ENCODE measurements around the gene NT5DC3.

- no peak for TF ChIP-seq CTCF (IDR thresholded peaks at IDR 0.05; ENCODE audit: low read depth, low read length, missing input control)
- no peak for TF ChIP-seq MAX (IDR thresholded peaks at IDR 0.05)
- no peak for TF ChIP-seq SP1 (IDR thresholded peaks at IDR 0.05)
- TF ChIP-seq JUND (IDR thresholded peaks at IDR 0.05) = no peak
- no peak for TF ChIP-seq YY1 (IDR thresholded peaks at IDR 0.05)
- no peak for TF ChIP-seq TAF1 (conservative IDR thresholded peaks at IDR 0.05)
- TF ChIP-seq RAD21 (IDR thresholded peaks at IDR 0.05) = no peak
- TF ChIP-seq FOXA1 (IDR thresholded peaks at IDR 0.05) = no peak
- no peak for TF ChIP-seq GABPA (IDR thresholded peaks at IDR 0.05 in 1 of 2, conservative IDR thresholded peaks at IDR 0.05 in 1 of 2)
- TF ChIP-seq ZBTB33 (IDR thresholded peaks at IDR 0.05) = no peak
- no peak for TF ChIP-seq NR2F2 (IDR thresholded peaks at IDR 0.05)
- no peak for TF ChIP-seq ATF3 (IDR thresholded peaks at IDR 0.05)
Measured at GRCh38 chr12:103737881-103738280, 103.2 kb downstream of the NT5DC3 start.
